Measurements from ENCODE around the gene RPS19BP1. TPM values are rescaled to one million over a fixed set of nuclear protein-coding genes. Genes with fewer than 3 reads are reported as not detected.
A peak's percentile ranks its signal among the peaks of the same experiment; 100 is the strongest.

The RPS19BP1 gene
- total and polyA plus RNA-seq, 4 experiments from 2014 or later, result 66.9 to 112 (median 85.3) TPM

DNA sequence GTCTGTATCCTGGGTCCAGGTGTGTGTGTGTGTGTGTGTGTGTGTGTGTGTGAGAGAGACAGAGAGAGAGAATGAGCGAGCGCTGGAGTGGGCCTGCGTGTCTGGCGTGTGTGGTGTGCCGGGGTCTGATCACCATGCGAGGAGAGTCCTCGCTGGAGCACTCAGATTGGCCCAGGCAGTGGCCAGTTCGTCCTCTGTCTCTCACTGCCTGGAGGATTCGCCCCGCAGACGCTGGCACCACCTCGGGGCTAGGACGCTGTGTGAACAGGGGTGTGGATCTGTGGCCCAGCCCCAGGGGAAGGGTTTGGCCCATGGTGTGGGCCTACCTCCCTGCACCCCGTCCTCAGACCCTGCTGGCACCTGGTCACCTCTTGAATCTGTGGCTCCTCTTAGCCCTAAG lies 26.4 kb upstream of the RPS19BP1 start:
- ChIA-PET CTCF (ENCODE audit: partially characterized antibody) (interaction anchor here (1.0 to 5.7 kb wide), 3 partner anchors 21 to 465 kb away, joined by 3 to 37 read pairs (median 3); no protein-coding TSS in a partner anchor), POLR2A (ENCODE audit: partially characterized antibody) (no interaction called here)
- peaks cover 19 to 26% of the 10 kb centered on the region in 2 donors for H3K27me3 Mint-ChIP-seq

DNA sequence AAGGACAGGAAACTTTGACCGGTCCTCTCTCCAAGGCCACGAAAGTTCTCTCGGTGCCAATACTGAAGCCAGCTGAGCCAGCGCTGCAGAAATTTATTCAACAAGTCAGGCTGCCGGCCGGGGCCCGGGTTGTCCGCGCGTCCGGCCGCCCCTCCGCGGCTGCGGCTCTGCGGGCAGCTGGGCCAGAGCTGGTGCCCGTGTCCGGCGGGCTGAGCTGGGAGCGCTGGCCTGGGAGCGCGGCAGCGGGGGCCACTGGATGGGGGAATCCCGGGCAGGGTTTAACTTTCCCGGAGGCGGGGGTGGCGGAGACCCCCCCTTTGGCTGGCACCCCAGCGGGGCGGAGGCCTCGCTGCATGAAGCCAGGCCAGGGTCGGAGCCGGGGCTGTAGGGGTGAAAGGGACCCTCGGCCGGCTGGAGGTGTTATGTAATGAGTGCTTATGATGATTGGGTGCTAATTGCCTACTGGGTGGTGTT lies 25.7 kb upstream of the RPS19BP1 start:
- Mint-ChIP-seq H3K4me1 (peaks cover 0 to 9% (median 2%) of the 10 kb centered on the region in 4 donors), H3K36me3 (no peaks in the 10 kb centered on the region), H3K27me3 (peaks cover 19 to 26% of the 10 kb centered on the region in 2 donors), H3K27ac (peak overlapping the region in 1 of 7 donors; percentile 67), H3K9me3 (peaks cover 0 to 2% (median 0%) of the 10 kb centered on the region in 8 donors), H3K4me3 (peak overlapping the region in 7 of 8 donors; percentile 48 to 75 (median 64))
- ChIA-PET POLR2A (ENCODE audit: partially characterized antibody) (no interaction called here), CTCF (ENCODE audit: partially characterized antibody) (interaction anchor here (1.8 to 5.7 kb wide), 2 partner anchors 384 to 466 kb away, joined by 5 to 37 read pairs; no protein-coding TSS in a partner anchor)
- DNase-seq, result no peak
- intact Hi-C loops (cut with micrococcal nuclease), result no loop called here
- Histone ChIP-seq H3K9me3 (ENCODE audit: control insufficient read depth in 1 of 2, low read length in 2 of 2) (no peaks in the 10 kb centered on the region), H3K36me3 (ENCODE audit: insufficient read depth, low read length) (no peaks in the 10 kb centered on the region), H3K27me3 (ENCODE audit: insufficient read depth, low read length) (peaks cover 21% of the 10 kb centered on the region), H3K4me1 (ENCODE audit: insufficient read depth, low read length) (peaks cover 6% of the 10 kb centered on the region), H3K27ac (ENCODE audit: low read depth, low read length) (no peak overlapping the region), H3K4me3 (ENCODE audit: low read length in 2 of 2) (no peak overlapping the region)

More for the DNA sequence above, 26.4 kb upstream of the RPS19BP1 start:
- intact Hi-C loops (cut with micrococcal nuclease), result no loop called here
- peaks cover 0 to 9% (median 2%) of the 10 kb centered on the region in 4 donors for H3K4me1 Mint-ChIP-seq
- H3K27ac Mint-ChIP-seq, result peak overlapping the region in 1 of 7 donors; percentile 67
- DNase-seq, result no peak
- Histone ChIP-seq H3K27me3 (ENCODE audit: insufficient read depth, low read length) (peaks cover 21% of the 10 kb centered on the region), H3K9me3 (ENCODE audit: control insufficient read depth in 1 of 2, low read length in 2 of 2) (no peaks in the 10 kb centered on the region), H3K27ac (ENCODE audit: low read depth, low read length) (no peak overlapping the region), H3K4me3 (ENCODE audit: low read length in 2 of 2) (no peak overlapping the region), H3K4me1 (ENCODE audit: insufficient read depth, low read length) (peaks cover 6% of the 10 kb centered on the region), H3K36me3 (ENCODE audit: insufficient read depth, low read length) (no peaks in the 10 kb centered on the region)
- H3K9me3 Mint-ChIP-seq, result peaks cover 0 to 2% (median 0%) of the 10 kb centered on the region in 8 donors
- peak overlapping the region in 5 of 8 donors; percentile 18 to 71 (median 58) for H3K4me3 Mint-ChIP-seq
- H3K36me3 Mint-ChIP-seq, result no peaks in the 10 kb centered on the region

DNA sequence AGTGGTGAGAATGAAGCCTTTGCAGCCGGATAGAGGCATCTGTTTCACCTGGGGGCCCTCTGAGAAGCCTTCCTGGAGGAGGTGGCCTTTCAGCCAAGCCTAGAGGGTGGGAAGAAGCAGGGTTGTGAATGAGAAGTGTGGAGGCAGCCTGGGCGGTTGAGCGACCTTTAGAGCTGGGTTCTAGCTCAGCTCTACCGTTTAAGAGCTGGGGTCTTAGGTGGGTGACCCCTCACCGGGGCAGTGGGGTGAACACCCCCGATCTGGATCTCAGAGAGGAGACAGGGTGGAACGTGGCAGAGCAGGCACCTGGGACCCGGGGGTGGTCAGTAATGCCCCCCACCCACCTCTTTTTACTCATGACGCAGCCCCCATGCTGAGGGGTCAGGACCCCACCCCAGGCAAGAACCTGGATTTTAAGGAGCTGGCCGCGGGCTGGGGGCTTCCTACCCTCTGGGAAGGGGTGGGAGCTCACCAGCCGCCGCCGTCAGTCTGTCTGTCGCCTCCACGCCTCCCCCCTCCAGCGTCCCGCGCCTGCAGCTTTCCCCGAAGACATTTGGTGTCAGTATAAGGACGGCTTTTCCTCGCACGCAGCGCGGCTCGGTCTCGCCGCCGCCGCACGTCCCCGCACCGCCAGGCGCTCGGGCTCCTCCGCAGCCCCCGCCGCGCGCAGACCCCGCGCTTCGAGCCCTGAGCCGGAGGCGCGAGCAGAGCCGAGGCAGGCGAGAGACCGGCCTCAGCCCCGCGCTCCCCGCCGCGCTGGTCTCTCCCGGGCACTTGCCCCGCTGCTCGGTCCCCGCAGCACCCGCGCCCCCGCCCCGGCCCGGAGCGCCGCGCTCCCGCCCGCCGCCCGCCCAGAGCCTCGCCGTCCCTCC lies 24.7 kb upstream of the RPS19BP1 start:
- Histone ChIP-seq H3K27ac (ENCODE audit: low read depth, low read length) (no peak overlapping the region), H3K27me3 (ENCODE audit: insufficient read depth, low read length) (peaks cover 21% of the 10 kb centered on the region), H3K4me1 (ENCODE audit: insufficient read depth, low read length) (peaks cover 6% of the 10 kb centered on the region), H3K4me3 (ENCODE audit: low read length in 2 of 2) (no peak overlapping the region), H3K9me3 (ENCODE audit: control insufficient read depth in 1 of 2, low read length in 2 of 2) (no peaks in the 10 kb centered on the region), H3K36me3 (ENCODE audit: insufficient read depth, low read length) (no peaks in the 10 kb centered on the region)
- intact Hi-C loops (cut with micrococcal nuclease), result no loop called here
- no peaks in the 10 kb centered on the region for H3K36me3 Mint-ChIP-seq
- peaks cover 21 to 28% of the 10 kb centered on the region in 2 donors for H3K27me3 Mint-ChIP-seq
- peaks cover 0 to 9% (median 2%) of the 10 kb centered on the region in 4 donors for H3K4me1 Mint-ChIP-seq
- H3K4me3 Mint-ChIP-seq, result peak overlapping the region; percentile 52 to 81 (median 66)
- peaks cover 0 to 2% (median 0%) of the 10 kb centered on the region in 8 donors for H3K9me3 Mint-ChIP-seq
- DNase-seq, result peak in 4 of 5 donors; percentile 41 to 50 (median 47)
- ChIA-PET POLR2A (ENCODE audit: partially characterized antibody) (interaction anchor here (1.1 kb wide), 1 partner anchor 467 kb away, joined by 3 read pairs; no protein-coding TSS in a partner anchor), CTCF (ENCODE audit: partially characterized antibody) (interaction anchor here (0.9 to 5.7 kb wide), 4 partner anchors 10 to 467 kb away, joined by 3 to 37 read pairs (median 4); no protein-coding TSS in a partner anchor)
- H3K27ac Mint-ChIP-seq, result peak overlapping the region in 2 of 7 donors; percentile 36 to 90

DNA sequence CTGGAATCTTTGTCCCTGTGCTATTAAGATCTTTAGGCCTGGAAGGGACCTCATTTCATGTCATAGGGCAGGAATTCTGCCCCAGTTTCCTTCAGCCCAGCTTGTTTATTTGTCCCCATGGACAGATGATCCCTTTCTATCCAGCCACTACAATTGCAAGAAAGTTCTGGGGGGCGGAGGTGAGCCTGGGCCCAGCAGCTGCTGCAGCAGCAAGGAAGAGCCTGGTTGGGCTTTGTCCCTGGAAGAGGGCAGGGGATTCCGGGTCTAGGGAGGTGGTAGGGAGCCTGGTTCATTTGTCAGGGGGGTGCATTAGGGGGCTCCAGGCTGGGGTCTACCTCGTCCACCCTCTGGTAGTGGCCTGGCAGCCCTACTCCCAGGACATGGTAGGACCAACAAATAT lies 21.6 kb upstream of the RPS19BP1 start:
- H3K36me3 Mint-ChIP-seq, result no peaks in the 10 kb centered on the region
- H3K27ac Mint-ChIP-seq, result no peak overlapping the region
- no peak overlapping the region for H3K27ac ChIP-seq (ENCODE audit: low read depth, low read length)
- POLR2A ChIA-PET (ENCODE audit: partially characterized antibody), result no interaction called here
- intact Hi-C loops (cut with micrococcal nuclease), result no loop called here
- peaks cover 0 to 4% (median 0%) of the 10 kb centered on the region in 8 donors for H3K9me3 Mint-ChIP-seq
- no peaks in the 10 kb centered on the region for H3K36me3 ChIP-seq (ENCODE audit: insufficient read depth, low read length)
- peaks cover 22 to 26% of the 10 kb centered on the region in 2 donors for H3K27me3 Mint-ChIP-seq
- peaks cover 6% of the 10 kb centered on the region for H3K4me1 ChIP-seq (ENCODE audit: insufficient read depth, low read length)
- no peaks in the 10 kb centered on the region for H3K9me3 ChIP-seq (ENCODE audit: control insufficient read depth in 1 of 2, low read length in 2 of 2)
- H3K4me3 Mint-ChIP-seq, result no peak overlapping the region
- H3K4me3 ChIP-seq (ENCODE audit: low read length in 2 of 2), result no peak overlapping the region
- DNase-seq, result no peak
- peaks cover 0 to 9% (median 2%) of the 10 kb centered on the region in 4 donors for H3K4me1 Mint-ChIP-seq
- CTCF ChIA-PET (ENCODE audit: partially characterized antibody), result interaction anchor here (1.7 kb wide), 1 partner anchor 471 kb away, joined by 6 read pairs; no protein-coding TSS in a partner anchor
- peaks cover 21% of the 10 kb centered on the region for H3K27me3 ChIP-seq (ENCODE audit: insufficient read depth, low read length)

DNA sequence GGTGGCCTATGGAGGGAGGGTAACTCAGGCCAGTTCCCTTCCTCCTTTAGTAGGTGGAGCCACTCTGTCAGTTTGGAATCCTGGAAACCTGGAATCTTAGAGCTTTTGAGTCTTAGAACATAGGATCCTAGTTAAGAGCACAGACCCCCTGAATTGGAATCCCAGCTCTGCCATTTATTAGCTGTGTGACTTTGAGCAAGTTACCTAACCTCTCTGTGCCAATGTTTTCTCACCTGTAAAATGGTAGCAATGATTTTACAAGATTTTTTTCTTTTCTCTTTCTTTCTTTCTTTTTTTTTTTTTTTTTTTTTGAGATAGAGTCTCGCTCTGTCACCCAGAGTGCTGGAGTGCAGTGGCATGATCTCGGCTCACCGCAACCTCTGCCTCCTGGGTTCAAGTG lies 20.9 kb upstream of the RPS19BP1 start:
- Mint-ChIP-seq H3K36me3 (no peaks in the 10 kb centered on the region), H3K27me3 (peaks cover 22 to 23% of the 10 kb centered on the region in 2 donors), H3K27ac (no peak overlapping the region), H3K4me1 (peaks cover 0 to 9% (median under 1%) of the 10 kb centered on the region in 4 donors), H3K4me3 (no peak overlapping the region), H3K9me3 (peaks cover 0 to 4% (median 0%) of the 10 kb centered on the region in 8 donors)
- intact Hi-C loops (cut with micrococcal nuclease), result no loop called here
- Histone ChIP-seq H3K4me1 (ENCODE audit: insufficient read depth, low read length) (peaks cover 6% of the 10 kb centered on the region), H3K4me3 (ENCODE audit: low read length in 2 of 2) (no peak overlapping the region), H3K27ac (ENCODE audit: low read depth, low read length) (no peak overlapping the region), H3K27me3 (ENCODE audit: insufficient read depth, low read length) (peaks cover 16% of the 10 kb centered on the region), H3K36me3 (ENCODE audit: insufficient read depth, low read length) (no peaks in the 10 kb centered on the region), H3K9me3 (ENCODE audit: control insufficient read depth in 1 of 2, low read length in 2 of 2) (no peaks in the 10 kb centered on the region)
- POLR2A ChIA-PET (ENCODE audit: partially characterized antibody), result no interaction called here
- no peak for DNase-seq
- CTCF ChIA-PET (ENCODE audit: partially characterized antibody), result interaction anchor here (1.7 kb wide), 1 partner anchor 472 kb away, joined by 6 read pairs; no protein-coding TSS in a partner anchor

DNA sequence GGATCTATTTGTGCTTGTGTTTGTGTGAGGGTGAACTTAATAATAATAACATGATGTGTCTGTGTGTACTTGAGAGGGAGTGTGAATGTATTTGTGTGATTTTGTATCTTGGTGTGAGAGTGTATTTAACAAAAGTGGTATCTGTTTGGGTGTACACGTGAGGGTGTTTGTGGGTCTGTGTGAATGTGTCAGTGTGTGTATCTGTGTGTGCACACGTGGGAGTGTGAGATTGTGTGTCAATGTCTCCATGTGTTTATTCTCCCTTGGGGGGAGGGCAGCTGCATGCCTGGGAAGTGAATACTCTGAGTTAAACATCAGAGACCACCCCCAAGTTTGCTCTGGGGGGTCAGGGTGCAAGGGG lies 15.0 kb upstream of the RPS19BP1 start:
- Histone ChIP-seq H3K9me3 (ENCODE audit: control insufficient read depth in 1 of 2, low read length in 2 of 2) (no peaks in the 10 kb centered on the region), H3K27ac (ENCODE audit: low read depth, low read length) (no peak overlapping the region), H3K36me3 (ENCODE audit: insufficient read depth, low read length) (no peaks in the 10 kb centered on the region), H3K27me3 (ENCODE audit: insufficient read depth, low read length) (peaks cover 3% of the 10 kb centered on the region), H3K4me1 (ENCODE audit: insufficient read depth, low read length) (peaks cover 7% of the 10 kb centered on the region), H3K4me3 (ENCODE audit: low read length in 2 of 2) (no peak overlapping the region)
- Mint-ChIP-seq H3K27me3 (peaks cover 24 to 33% of the 10 kb centered on the region in 2 donors), H3K4me3 (no peak overlapping the region), H3K27ac (no peak overlapping the region), H3K9me3 (peaks cover 0 to 3% (median 1%) of the 10 kb centered on the region in 8 donors), H3K4me1 (peaks cover 8 to 18% (median 15%) of the 10 kb centered on the region in 4 donors), H3K36me3 (no peaks in the 10 kb centered on the region)
- intact Hi-C loops (cut with micrococcal nuclease), result no loop called here
- ChIA-PET POLR2A (ENCODE audit: partially characterized antibody) (no interaction called here), CTCF (ENCODE audit: partially characterized antibody) (interaction anchor here (0.8 to 3.9 kb wide), 2 partner anchors 12 to 477 kb away, joined by 3 to 26 read pairs; no protein-coding TSS in a partner anchor)
- no peak for DNase-seq
